Measurements from ENCODE around the gene RASSF9.

RASSF9 gene

DNA sequence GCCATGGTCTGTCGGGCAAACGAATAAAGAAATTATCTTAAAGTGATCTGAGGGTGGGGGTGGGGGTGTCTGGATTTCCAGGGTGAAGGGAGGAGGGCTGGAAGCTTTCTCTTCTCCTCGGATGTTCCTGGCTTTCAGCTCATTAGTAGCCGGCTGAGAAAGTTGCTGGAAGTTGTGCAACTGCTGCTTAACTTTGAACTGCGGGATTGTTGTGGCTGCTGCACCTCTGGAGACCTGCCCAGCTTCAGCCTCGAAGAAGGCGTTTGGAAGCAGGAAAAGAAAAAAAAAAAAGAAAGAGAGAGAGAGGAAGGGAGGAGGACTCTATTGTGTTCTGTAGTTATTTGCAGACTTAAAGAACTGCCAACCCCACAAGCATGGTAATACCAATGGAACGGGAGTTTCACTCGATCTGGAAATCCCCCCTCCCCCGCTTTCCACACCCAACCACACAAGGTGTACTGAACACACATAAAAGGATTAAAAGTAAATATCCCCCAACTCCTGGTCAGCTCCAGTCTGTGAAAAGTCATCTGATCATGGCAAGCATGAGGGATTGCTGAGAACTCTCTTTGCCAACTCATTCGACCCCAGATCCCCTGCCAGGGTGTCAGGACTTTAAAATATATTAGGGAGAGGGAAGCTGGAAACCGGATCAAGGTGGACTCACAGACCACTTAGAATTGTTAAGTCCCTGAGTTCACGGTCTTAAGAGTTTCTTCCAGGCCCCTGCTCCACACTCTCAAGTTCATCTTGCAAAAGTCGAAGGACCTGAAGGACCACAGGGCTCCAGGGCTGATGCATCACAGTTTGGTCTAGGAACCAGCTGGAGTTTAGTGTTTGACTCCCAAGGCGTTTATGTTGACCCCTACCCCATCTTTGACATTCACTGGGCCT, at the start of gene RASSF9:
RASSF9 (minus strand) TSS at position 213 of the 894 bp plus-strand sequence; CDS start at position 5, 208 bp downstream.
- peak; percentile 61 for DNase-seq

DNA sequence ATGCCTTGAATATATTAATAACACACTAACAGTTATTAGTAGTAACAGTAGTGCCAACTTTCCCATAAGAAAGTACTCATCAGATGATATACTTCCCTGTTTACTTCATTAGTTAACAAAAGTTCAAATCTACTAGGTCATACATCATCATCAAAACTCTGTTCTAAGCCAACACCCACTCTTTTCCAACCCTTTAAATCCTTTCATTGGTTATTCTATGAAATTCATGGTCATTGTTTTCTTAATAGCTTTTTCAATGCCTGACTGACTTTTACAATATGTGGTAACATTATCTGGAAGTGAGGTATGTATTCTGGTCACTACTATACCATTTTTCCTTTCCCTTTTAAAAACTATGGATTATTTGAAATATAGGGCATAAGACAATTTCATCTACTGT, 47.6 kb upstream of the RASSF9 start:
- no peak for DNase-seq

DNA sequence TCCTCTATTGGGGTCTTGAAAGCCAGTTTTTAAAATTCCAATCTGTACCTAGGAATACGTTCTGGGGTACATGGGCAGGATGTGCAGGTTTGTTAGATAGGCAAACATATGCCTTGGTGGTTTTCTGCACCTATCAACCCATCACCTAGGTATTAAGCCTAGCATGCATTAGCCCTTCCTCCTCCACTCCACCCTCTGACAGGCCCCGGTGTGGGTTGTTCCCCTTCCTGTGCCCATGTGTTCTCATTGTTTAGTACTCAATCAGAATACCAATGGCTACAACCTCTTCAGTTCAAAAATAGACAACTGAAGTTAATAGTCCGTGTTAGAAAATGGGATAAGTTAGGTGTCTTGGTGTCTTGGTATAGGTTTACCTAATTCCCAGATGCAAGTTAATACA, 41.2 kb upstream of the RASSF9 start:
- no peak for DNase-seq

DNA sequence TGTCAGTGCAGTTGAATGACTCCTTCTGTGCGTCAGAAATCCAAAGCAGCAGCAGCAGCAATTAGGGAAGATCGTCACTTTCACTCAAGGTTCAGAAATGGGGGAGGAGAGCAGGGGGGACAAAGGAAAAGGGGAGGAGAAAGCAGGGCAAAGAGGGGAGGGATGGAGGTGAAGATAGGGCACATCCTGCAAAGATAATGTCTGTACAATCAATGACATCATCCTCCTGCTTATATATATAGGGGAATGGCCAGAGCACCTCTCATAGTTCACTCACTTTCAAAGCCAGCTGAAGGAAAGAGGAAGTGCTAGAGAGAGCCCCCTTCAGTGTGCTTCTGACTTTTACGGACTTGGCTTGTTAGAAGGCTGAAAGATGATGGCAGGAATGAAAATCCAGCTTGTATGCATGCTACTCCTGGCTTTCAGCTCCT, 37.8 kb upstream of the RASSF9 start, which contains the start of gene NTS:
NTS (plus strand) TSS at position 265 of the 431 bp plus-strand sequence; CDS start at position 374, 109 bp downstream.
- DNase-seq = no peak

DNA sequence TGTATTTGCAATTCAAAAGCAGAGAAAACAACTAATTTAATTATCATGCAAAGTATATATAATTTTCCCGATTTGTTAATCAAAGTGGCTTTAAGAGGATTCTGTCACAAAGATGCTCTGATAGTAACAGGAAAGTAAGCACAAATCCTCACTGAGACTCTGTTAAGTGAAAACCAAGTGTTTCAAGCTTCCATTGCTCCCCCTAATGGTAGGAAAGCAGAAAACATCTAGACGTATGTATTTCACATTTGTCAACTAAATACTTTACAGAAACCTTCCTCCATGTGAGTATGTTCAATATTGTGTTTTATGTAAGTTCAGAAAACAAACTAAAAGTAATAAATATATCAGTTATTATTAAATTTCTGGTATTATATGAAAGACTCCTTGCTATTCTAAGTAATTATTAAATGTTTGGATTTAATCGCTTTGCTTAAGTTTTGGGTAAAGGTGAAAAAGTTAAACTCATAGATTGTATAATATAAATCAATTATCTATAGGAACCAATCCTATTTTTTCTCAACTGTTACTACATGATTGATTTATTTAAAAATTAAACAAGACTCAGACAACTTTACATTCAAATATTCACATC, 36.4 kb upstream of the RASSF9 start:
- DNase-seq = peak; percentile 65

DNA sequence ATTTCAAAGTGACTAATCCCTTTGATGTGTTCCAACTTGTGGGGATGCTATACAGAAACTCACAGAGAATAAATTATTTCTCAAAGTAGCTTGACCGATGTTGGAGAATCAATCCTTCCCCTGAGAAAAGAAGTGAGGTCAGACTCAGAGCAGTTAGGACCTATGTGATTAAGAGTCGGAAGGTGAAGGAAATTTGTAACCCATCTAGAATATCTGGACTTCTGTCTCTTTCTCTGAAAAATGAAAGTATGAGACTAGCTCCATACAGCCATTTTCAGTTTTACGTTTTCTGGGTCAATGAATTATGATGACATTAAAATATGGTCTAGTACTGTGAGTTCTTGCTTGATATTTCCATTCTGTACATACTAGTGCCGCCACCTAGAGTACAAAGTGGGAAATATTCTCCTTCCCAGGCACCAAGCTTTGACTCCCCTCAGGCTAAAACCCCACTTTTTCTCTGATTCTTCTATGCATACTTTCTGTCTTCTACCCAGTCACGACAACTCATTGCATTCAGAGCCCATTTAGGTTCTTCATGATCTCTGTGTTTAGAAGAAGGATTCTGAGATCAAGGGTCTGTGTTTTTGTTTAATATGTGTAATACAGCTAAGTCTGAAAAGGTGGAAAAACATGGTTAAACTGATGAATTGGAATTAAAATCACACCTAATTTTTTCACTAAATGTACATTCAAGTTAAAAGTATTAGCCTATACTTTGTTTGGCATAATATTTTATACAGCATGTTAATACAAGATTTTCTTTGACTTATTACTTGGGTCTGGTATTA, 31.0 kb upstream of the RASSF9 start:
- peak; percentile 49 for DNase-seq

DNA sequence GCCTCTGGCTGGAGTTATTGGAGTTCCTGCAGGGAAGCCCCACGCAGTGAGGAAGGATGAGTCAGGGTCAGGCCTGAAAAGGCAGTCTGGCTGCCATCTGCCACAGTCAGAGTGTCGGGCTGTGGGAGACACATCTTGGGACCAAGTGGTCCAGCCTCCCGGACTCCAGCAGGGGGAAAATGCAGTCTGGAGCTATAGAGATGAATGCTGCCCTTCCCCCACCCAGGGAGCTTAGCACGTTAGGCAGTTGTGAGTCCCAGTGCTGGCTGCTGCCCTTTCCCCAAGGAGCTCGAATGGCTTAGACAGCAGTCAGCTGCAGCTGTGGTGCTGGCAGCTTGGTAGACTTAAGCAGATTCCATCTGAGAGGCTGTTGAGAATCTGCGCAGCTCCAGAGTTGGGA, 29.7 kb upstream of the RASSF9 start:
- DNase-seq = no peak

DNA sequence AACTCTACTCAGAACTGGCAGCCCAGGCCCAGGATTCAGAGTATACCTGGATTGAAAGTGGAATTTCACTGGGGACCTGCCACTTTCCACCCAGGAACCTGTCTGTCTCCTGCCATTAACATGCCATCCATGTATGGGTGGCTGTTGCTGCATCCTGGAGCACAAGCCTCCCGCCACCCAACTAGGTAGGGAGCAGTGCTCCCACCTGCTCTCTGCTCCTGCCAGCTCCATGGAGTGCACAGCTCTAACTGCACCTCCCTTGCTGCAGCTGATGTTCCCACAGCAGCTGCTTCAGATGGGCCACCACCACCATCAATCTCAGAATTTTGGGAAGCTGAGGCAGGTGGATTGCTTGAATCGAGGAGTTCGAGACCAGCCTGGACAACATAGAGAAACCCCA, 20.8 kb upstream of the RASSF9 start:
- DNase-seq = no peak

DNA sequence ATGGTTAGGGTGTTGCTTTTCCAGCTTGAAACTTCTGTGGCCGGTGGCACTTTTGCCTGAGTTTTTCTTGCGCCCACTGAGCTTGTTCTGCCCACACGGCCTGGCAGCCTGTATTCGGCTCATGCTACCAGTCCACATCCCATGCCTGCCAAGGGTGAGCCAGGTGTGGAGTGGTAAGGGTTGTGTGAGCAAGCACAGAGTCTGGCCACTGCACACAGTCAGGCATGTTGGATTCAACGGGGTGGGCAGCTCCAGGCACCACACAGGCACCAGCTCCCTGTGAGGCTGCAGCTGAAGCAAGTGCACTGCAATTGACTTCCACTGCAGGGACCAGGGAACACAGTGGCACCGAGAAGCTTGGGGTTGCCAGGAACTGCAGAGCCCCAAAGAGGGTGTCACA, 19.1 kb upstream of the RASSF9 start:
- no peak for DNase-seq

DNA sequence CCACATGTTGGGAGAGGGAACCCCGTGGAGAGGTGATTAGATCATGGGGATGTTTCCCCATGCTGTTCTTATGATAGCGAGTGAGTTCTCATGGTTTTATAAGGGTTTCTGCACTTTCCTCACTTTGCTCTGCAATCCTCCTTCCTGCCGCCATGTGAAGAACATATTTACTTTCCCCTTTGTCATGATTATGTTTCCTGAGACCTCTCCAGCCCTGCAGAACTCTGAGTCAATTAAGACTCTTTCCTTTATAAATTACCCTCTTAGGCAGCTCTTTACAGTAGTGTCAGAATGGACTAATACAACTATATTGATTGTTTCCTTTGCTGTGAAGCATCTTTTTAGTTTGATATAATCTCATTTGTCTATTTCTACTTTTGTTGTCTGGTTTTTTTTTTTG, 13.1 kb upstream of the RASSF9 start:
- no peak for DNase-seq

DNA sequence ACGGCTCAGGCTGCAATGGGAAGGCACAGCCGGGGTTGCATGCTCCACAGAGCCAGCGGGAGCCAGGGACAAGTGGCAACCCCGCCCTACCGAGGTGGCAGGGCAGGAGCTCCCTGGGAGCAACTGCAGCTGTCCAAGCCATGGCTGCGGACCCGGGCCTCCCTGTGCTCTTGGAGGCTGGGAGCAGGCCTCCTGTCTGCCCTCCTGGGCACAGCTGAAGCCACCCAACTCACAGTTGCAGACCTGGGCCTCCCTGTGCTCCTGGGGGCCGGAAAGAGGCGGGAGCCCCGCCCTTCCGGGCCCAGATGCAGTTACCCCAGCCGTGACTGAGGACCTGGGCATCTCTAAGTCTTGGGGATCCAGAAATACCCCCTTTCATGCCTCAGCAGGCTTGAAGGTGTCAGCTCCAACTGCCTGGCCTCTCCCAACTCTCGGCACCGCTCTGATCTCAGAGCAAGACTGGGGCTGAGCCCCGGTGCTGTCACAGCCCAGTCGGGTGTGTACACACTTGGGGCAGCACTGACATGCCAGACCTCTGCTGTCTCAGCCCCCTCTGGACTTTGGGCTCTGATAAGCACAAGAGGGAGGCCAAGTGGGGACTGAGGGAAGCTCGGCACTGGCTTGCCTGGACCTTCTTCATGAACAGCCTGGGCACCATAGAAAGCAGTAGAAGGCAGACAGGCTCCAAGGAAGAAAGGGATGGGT, 7.5 kb upstream of the RASSF9 start:
- DNase-seq = no peak

DNA sequence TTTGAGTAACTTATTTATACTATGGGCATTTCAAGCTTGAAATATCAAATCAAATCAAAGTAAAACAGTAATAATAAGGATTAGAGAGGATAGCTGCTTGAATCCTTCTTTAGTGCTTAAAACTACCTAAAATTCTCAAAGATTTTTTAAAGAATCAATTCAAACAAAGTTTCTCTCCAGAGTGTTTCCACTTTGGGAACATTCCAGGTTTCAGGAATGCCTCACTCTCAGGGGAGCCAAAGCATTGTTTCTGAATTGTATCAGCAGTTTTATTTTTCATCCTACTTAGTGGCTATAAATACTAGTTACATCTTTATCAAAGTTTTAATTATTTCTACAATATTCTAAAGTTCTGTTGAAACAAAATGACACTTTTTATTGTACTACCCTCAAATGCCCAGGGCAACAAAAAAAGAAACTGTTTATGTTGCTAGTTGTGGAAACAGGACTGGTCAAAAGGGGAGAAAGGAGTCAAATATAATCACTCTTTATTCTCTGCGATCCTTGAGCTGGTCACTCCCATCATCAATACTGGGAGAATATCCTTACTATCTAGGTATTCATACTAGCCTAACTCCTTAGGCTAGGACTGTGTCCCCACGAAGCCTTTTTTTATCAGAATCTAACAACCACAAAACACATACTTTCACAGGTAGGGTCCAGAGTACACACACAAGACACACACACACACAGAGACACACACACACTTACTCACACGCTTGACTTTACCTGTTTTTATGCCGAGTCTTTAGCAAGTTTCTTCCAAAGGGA, 598 bp downstream of the RASSF9 start:
- no peak for DNase-seq

DNA sequence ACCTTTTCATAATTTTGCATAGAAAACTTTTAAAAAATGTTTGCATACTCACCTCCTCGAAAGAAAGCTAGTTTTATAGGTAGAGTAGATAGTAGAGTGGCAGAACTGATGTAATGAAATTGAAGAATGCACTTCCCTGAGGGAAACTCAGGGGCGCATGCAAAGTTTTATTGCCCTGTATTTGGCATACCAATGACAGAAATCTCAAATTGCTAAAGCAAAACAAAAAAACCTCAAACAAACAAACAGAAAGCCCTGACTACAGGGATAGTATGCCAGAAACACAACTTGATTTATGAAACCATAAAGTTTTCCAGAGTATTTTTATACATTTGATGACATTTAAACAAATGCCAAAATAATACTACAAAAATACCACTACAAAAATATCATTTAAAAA, 1.8 kb downstream of the RASSF9 start:
- no peak for DNase-seq

DNA sequence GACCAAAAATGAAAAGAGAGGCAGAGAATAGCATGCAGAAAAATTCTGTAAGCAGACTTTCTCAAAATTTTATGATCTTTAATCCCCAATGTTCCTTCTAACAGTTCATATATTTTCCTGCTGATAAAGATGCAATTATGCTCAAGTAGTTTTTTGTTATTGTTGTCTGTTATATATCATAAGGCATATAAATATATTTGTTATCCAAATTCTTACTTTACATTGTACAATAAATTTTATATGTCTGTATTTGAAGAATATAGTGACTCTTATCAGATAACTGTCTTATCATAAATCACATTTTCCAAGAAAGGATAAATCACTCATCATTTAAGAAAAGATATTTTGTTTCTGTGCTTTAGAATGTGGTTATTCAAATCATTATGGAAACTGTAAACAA, 2.6 kb downstream of the RASSF9 start:
- DNase-seq = no peak

DNA sequence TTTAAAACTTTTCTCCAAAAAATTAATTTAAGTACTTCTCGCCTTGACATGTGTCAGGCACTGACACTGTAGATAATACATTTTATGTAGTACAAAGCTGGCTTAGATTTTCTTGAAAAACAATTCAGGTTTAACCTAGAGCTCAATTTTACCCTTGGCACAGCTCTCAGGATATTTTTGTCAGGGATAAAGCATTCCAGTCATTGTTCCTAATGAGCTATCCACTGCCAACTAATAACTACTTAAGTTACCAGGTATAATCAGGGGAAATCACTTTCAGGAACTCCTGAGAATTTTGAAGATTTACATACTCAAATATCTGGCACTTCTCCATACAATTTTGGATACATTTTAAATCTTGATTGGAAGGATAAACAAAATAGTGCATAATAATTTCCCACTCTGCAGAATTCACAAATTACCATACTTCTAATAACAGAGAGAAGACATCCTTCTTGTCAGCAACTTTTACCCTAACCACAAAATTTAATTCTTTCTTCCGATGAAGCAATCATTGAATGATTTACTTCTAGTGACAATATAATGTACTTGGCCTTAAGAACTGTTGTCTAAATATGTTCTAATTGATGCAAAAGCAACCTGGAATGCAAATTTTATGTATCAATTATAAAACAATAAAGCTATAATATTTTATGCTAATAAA, 4.8 kb downstream of the RASSF9 start:
- no peak for DNase-seq

DNA sequence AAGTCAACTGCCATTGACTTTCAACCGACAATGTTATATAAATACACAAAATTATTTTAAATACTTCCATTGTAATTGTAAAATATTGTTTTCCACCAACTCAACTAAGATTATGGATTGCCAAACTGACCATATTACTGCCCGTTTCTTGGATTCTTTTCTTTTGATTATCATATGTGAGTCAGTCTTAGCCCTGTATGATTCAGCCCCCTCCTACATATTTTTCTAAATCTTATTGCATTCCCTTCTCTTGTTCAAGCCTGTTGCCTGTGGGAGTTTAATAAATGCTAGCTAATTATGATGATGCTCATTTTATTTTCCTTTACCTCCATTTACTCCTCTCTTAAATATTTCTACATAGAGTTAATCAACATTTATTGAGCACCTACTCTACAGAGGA, 6.8 kb downstream of the RASSF9 start:
- no peak for DNase-seq

DNA sequence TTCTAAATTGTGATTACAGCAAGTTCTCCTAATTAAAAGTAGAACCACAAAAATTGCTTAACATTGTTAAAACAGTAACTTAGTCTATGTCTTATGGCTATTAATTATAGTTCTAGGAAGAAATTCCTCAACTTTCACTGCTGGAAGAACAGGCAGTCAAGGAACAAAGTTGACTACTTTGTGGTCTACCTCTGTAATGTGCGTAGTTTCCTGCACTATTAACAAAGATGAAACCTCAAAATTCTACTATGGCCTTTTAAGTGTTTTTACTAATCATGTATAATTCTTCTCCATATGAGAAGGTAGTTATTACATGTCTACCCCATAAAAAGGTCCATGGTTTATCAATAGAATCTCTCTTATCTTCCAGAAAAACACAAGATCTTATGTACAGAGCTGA, 7.6 kb downstream of the RASSF9 start:
- DNase-seq = no peak

DNA sequence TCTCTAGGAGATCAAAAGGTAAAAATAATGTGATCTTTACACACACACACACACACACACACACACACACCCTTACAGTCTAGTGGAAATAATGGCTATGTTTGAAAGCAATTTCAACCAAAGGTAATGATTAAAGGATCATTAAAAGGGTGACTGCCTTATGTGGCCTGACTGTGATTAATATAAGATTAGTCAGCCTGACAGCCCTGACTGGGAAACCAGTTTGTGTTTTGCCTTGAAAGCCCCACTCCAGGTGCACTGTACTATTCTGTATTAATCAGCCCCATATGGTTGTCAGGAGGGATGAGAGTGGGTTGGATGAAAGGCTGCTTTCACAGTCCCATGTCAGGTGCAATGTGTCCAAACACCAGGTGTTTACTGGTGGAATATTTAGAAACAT, 10.5 kb downstream of the RASSF9 start:
- no peak for DNase-seq

DNA sequence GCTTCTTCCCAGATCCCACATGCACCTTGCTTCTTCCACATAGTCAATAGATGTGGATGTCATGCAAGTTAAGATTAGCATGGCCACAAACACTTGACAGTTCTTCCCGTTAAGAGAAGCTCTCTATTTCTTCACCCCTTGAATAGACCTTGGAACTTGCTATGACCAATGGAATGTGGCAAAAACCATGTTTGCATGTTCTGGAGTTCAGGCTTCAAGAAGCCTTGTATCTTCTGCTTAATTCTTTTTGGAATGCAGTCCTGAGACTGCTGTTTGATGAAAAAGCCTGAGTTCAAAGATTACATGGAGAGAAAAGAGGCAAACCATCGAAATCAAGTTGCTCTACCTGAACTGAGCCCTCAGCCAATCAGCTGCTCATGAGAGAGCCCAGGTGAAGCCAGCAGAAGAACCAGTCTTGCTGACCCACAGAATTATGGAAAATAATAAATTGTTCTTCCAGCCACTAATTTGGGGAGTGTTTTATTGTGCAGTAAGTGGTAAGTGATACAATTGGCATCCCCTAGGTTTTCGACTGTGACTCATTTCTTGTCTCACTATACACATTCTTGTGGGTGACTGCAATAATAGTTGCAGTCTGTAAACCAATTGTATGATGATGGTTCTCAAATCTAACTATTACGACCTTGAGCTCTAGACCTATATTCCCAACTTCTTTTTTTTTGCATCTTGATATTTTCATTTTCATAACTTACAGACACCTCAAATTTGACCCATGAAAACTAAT, 12.6 kb downstream of the RASSF9 start:
- no peak for DNase-seq

DNA sequence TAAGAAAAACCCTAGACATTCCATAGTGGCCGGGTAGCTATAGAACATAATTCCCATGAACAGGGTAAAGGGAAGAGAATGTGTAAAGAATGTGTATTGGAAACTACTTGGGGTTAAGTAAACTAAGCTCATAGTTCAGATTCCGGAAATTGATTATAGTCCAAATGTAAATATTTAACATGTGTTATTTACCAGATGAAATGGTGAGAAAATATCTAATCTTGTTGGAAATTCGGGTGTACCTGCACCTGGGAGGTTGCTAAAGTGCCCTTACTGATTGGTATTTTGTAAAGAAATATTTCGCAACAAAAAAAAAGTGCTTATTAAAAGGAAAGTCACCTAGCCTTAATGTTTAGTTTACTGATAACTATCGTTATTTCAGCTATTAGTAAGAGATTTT, 14.4 kb downstream of the RASSF9 start:
- no peak for DNase-seq

DNA sequence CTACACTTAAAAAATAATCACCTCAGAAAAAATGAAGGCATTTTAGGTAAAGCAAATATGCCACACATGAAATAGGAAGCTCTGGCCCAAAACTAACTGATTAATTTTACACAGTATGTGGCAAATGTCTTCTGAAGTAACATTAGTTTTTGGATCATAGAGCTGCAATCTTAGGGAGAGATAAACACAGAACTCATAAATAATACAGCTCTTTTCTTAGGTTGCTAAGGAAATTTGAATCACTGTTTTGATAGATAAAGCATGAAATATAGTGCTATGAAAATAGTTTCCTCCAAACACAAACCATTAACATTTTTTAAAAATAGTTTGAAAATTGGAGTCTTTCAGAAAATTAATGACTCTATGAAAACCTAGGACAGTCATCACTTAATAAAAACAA, 15.0 kb downstream of the RASSF9 start:
- no peak for DNase-seq

Measured in midbrain (tissue), 1 donor.